GM12865 (cell line): ENCODE measurements around the gene RIGI.
"Not testable (repeated sequence)": the region's sequence is repeated elsewhere in the genome, so short reads cannot be mapped to it uniquely, and the experiment has no call there.

Source experiments
- DNase-seq: peaks from one replicate; pipeline ENCODE4 v3.0.0; 2010; ENCODE audit warnings: low read depth
- H3K4me3 ChIP-seq: 2 replicates; pipeline ENCODE4 v1.5.1; 2011; ENCODE audit warnings: mild to moderate bottlenecking, low read depth, low read length, control low read depth
- TF ChIP-seq, protein P1 (sequence below): IDR thresholded peaks from 2 replicates; pipeline ENCODE4 v1.5.1; 2011; ENCODE audit warnings: low read length, control low read depth, low read depth, inconsistent platforms; ENCODE audit not compliant: insufficient read depth; ENCODE audit errors: missing control alignments

The RIGI gene

DNA sequence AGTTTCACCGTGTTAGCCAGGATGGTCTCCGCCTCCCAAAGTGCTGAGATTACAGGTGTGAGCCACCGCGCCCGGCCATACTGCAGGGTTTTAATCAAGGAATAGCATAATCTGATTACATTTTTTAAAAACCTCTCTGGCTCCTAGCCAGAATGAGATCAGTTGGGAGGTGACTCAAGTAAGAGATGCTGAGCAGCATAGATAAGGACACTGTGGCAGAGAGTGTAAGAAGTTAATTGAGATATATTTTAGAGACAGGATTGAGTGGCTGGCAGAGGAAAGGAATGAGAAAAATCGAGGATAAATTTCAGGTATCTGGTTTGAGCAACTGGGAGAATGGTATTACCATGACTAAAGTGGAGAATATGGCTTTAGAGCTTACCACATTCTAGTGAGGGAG is 7.3 kb upstream of the RIGI start:
- TF ChIP-seq, protein P1, sequence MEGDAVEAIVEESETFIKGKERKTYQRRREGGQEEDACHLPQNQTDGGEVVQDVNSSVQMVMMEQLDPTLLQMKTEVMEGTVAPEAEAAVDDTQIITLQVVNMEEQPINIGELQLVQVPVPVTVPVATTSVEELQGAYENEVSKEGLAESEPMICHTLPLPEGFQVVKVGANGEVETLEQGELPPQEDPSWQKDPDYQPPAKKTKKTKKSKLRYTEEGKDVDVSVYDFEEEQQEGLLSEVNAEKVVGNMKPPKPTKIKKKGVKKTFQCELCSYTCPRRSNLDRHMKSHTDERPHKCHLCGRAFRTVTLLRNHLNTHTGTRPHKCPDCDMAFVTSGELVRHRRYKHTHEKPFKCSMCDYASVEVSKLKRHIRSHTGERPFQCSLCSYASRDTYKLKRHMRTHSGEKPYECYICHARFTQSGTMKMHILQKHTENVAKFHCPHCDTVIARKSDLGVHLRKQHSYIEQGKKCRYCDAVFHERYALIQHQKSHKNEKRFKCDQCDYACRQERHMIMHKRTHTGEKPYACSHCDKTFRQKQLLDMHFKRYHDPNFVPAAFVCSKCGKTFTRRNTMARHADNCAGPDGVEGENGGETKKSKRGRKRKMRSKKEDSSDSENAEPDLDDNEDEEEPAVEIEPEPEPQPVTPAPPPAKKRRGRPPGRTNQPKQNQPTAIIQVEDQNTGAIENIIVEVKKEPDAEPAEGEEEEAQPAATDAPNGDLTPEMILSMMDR, result no peak
- H3K4me3 ChIP-seq, result no peak overlapping the region
- DNase-seq, result no peak

DNA sequence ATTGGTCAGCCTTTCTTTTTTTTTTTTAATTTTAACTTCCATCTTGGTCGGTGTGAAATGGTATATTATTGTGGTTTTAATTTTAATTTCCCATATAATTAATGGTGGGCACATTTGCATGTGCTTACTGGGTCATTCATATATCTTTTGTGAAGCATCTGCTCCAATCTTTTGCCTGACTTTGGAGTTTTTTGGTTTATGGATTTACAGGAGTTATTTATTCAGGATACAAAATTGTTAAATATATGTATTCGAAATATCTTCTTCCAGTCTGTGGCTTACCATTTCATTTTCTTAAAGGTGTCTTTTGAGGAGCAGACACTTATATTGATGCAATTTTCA is 682 bp upstream of the RIGI start:
- H3K4me3 ChIP-seq, result peak overlapping the region; percentile 86
- TF ChIP-seq, protein P1, result no peak
- DNase-seq, result no peak

DNA sequence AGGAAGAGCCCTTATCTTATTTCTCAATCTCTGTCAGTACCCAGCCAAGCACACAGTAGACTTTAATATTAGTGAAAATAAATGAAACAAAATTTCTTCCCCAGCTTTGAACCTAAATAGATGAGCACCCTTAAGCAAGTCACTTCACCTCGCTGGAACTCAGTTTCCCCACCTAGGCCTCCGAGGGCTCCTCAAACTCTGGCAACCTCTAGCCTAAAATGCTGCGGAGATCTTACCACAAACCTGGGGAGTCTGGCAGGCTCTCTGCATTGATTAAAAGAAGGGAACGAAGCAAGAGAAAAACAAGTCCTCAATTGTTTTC is 326 bp downstream of the RIGI start:
- H3K4me3 ChIP-seq, result peak overlapping the region; percentile 86
- TF ChIP-seq, protein P1, result no peak
- no peak for DNase-seq

DNA sequence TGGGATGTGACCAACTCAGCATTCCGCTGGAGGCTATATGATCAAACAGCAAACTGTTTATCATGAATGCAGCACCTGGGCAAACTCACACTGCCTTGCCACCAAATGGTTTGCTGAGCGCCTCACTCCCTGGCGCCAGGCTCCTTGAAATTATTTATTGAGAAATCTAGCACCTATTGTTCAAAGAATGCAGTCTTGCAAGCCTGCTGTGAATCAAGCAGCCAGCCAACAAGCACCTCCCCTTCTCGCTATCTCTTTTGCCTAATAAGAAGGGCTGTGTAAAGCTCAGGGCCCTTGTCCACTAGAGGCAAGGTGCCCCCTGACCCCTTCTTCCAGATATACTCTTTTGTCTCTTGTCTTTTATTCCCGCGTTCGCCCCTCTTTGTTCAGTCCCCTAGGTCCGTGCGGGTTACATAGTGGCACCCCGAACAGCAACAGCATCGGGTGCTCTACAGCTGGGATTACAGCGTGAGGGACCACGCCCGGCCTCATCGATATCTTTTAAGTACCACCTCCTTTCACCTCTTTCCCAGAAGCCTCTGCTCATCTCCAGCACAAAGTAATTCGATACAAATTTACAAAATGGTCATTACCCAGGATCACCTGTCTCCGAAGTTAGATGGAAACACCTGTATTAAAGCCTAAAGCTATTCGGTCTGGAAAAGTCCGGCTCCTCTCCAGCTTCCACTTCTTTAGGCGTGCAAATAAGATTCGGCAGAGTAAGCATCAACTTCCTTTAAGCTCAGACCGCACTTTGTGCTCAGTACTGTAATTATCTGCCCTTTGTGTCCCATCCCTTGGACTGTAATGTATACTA is 896 bp downstream of the RIGI start:
- H3K4me3 ChIP-seq, result peak overlapping the region; percentile 86
- TF ChIP-seq, protein P1, result no peak
- peak; percentile 12 for DNase-seq

DNA sequence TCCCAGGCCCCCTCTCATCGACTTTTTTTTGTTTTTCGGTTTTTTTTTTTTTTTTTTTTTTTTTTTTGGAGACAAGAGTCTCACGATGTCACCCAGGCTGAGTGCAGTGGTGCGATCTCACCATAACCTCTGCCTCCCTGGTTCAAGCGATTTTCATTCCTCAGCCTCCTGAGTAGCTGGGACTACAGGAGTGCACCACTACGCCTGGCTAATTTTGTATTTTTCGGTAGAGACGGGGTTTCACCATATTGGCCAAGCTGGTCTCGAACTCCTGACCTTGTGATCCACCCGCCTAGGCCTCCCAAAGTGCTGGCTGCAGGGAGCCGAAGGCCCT is 1.5 kb downstream of the RIGI start:
- DNase-seq, H3K4me3 ChIP-seq: not testable (repeated sequence)

GRCh38 chr9:32523910-32524309 is 2.1 kb downstream of the RIGI start:
- no peak for DNase-seq
- H3K4me3 ChIP-seq, result no peak overlapping the region
- TF ChIP-seq, protein P1, result no peak

DNA sequence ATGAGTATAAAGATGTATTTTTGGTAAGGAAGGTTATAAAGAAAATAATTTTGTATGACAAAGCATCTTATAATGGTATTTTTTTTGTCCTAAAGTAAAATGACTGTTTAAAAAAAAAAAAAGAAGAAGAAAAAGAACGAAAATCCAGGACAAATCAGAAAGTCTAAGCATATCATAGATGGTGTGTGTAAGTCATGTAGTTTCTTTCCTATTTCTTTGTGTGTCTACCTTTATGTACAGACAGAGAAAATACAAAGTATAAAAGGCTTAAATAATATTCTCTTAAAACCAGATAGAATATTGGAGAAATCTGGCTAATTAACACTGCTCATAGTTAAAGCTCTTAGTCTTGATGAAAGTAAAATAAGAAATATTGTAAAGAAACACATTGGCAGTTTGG is 7.7 kb downstream of the RIGI start:
- DNase-seq, result no peak
- no peak overlapping the region for H3K4me3 ChIP-seq
- TF ChIP-seq, protein P1, result no peak
